Thyroid gland (tissue), 4 donors: ENCODE results near the gene VOPP1.

Experiments
- POLR2A ChIP-seq, 2 donors: fragments of 450-650 bp; IDR thresholded peaks; one replicate each; pipeline ENCODE4 v1.6.1; 2017; ENCODE audit warnings: antibody characterized with exemption in 2 of 2, mild to moderate bottlenecking in 2 of 2, moderate library complexity in 1 of 2
- TF ChIP-seq, protein P1 (sequence below), 6 experiments: fragments of 200-600 bp in 3 of 6; fragments of 450-650 bp in 3 of 6; sonication (generic) in 3 of 6; IDR thresholded peaks; one replicate each; pipeline ENCODE4 v1.5.1; 2016 to 2019; ENCODE audit warnings: antibody characterized with exemption in 6 of 6, mild to moderate bottlenecking in 2 of 6, inconsistent platforms in 1 of 6, moderate library complexity in 1 of 6

- TF ChIP-seq POLR2A (IDR thresholded peaks at IDR 0.05) = no peak
- TF ChIP-seq, protein P1, sequence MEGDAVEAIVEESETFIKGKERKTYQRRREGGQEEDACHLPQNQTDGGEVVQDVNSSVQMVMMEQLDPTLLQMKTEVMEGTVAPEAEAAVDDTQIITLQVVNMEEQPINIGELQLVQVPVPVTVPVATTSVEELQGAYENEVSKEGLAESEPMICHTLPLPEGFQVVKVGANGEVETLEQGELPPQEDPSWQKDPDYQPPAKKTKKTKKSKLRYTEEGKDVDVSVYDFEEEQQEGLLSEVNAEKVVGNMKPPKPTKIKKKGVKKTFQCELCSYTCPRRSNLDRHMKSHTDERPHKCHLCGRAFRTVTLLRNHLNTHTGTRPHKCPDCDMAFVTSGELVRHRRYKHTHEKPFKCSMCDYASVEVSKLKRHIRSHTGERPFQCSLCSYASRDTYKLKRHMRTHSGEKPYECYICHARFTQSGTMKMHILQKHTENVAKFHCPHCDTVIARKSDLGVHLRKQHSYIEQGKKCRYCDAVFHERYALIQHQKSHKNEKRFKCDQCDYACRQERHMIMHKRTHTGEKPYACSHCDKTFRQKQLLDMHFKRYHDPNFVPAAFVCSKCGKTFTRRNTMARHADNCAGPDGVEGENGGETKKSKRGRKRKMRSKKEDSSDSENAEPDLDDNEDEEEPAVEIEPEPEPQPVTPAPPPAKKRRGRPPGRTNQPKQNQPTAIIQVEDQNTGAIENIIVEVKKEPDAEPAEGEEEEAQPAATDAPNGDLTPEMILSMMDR (IDR thresholded peaks at IDR 0.05) = no peak
These were observed 15.8 kb downstream of the VOPP1 start for GRCh38 chr7:55556492-55556891.
